Mesenchymal stem cell (in vitro differentiated cells and primary cell): Measurements from ENCODE around the gene MRPL28.

ENCODE experiments used
- DNase-seq: peaks from one replicate; pipeline ENCODE4 v3.0.0-alpha.2; 2013
- H2AFZ ChIP-seq: one replicate; pipeline ENCODE4 v1.6.1; 2013; ENCODE audit warnings: low read depth, mild to moderate bottlenecking, control low read depth, inconsistent platforms, low read length, moderate library complexity
- H2AK5ac ChIP-seq: 2 replicates; pipeline ENCODE4 v1.6.1; 2013; ENCODE audit warnings: low read length, moderate library complexity, mild to moderate bottlenecking, inconsistent platforms; ENCODE audit not compliant: severe bottlenecking
- H2BK120ac ChIP-seq: one replicate; pipeline ENCODE4 v1.6.1; 2013; ENCODE audit warnings: low read depth, mild to moderate bottlenecking, inconsistent platforms, low read length, moderate library complexity
- H2BK12ac ChIP-seq, 2 experiments: one replicate each; pipeline ENCODE4 v1.6.1; 2013; ENCODE audit warnings: inconsistent platforms in 2 of 2, low read length in 2 of 2, mild to moderate bottlenecking in 2 of 2, moderate library complexity in 2 of 2, control low read depth in 1 of 2
- H2BK15ac ChIP-seq: one replicate; pipeline ENCODE4 v1.6.1; 2013; ENCODE audit warnings: mild to moderate bottlenecking, low read depth, inconsistent platforms; ENCODE audit not compliant: poor library complexity, severe bottlenecking
- H2BK5ac ChIP-seq: 2 replicates; pipeline ENCODE4 v1.6.1; 2013; ENCODE audit warnings: low read depth, mild to moderate bottlenecking, low read length, control low read depth, inconsistent platforms; ENCODE audit not compliant: poor library complexity, severe bottlenecking
- H3K14ac ChIP-seq, 2 experiments: one replicate each; pipeline ENCODE4 v1.6.1; 2013; ENCODE audit warnings: inconsistent platforms in 2 of 2, low read length in 2 of 2, control low read depth in 1 of 2, mild to moderate bottlenecking in 1 of 2, moderate library complexity in 1 of 2
- H3K18ac ChIP-seq, 2 experiments: one replicate each; pipeline ENCODE4 v1.6.1; 2013; ENCODE audit warnings: inconsistent platforms in 2 of 2, low read length in 2 of 2, control low read depth in 1 of 2, low read depth in 1 of 2, mild to moderate bottlenecking in 1 of 2
- H3K23ac ChIP-seq, 2 experiments: one replicate each; pipeline ENCODE4 v1.6.1; 2013; ENCODE audit warnings: inconsistent platforms in 2 of 2, low read length in 2 of 2, mild to moderate bottlenecking in 2 of 2, moderate library complexity in 2 of 2, control low read depth in 1 of 2
- H3K27ac ChIP-seq: 2 replicates; pipeline ENCODE4 v1.5.1; 2013; ENCODE audit warnings: mild to moderate bottlenecking, moderate library complexity, low read length, control low read depth, inconsistent platforms; ENCODE audit not compliant: poor library complexity, severe bottlenecking
- H3K27me3 ChIP-seq, 2 experiments: 2 replicates each; pipeline versions ENCODE4 v1.6.1 to v1.7.0; 2013; ENCODE audit warnings: low read length in 2 of 2, mild to moderate bottlenecking in 2 of 2, moderate library complexity in 2 of 2, control low read depth in 1 of 2, inconsistent platforms in 1 of 2; ENCODE audit not compliant: control insufficient read depth in 1 of 2, insufficient read depth in 1 of 2
- H3K36me3 ChIP-seq, 2 experiments: 2 replicates each; pipeline versions ENCODE4 v1.6.1 to v1.7.0; 2013; ENCODE audit warnings: low read length in 2 of 2, control low read depth in 1 of 2, inconsistent platforms in 1 of 2, low read depth in 1 of 2, mild to moderate bottlenecking in 1 of 2; ENCODE audit not compliant: insufficient read depth in 2 of 2, control insufficient read depth in 1 of 2
- H3K4ac ChIP-seq, 2 experiments: one replicate each; pipeline ENCODE4 v1.6.1; 2013; ENCODE audit warnings: inconsistent platforms in 2 of 2, low read length in 2 of 2, mild to moderate bottlenecking in 2 of 2, moderate library complexity in 2 of 2, control low read depth in 1 of 2, low read depth in 1 of 2
- H3K4me1 ChIP-seq: 2 replicates; pipeline ENCODE4 v1.6.1; 2013; ENCODE audit warnings: low read depth, low read length, control low read depth; ENCODE audit not compliant: control insufficient read depth, insufficient read depth
- H3K4me2 ChIP-seq: 2 replicates; pipeline ENCODE4 v1.6.1; 2013; ENCODE audit warnings: low read length, mild to moderate bottlenecking, inconsistent platforms; ENCODE audit not compliant: poor library complexity, severe bottlenecking
- H3K4me3 ChIP-seq, 2 experiments: 2 replicates each; pipeline versions ENCODE4 v1.5.1 to v1.7.0; 2013; ENCODE audit warnings: low read length in 2 of 2, mild to moderate bottlenecking in 2 of 2, control low read depth in 1 of 2, low read depth in 1 of 2; ENCODE audit not compliant: insufficient read depth in 1 of 2
- H3K79me1 ChIP-seq: replicated peaks from 2 replicates; pipeline ENCODE4 v1.6.1; 2013; ENCODE audit warnings: mild to moderate bottlenecking, control low read depth, low read length, inconsistent platforms; ENCODE audit not compliant: poor library complexity, severe bottlenecking
- H3K9ac ChIP-seq: 2 replicates; pipeline ENCODE4 v1.7.0; 2013; ENCODE audit warnings: mild to moderate bottlenecking, low read length, moderate library complexity
- H3K9me3 ChIP-seq: 2 replicates; pipeline ENCODE4 v1.7.0; 2013; ENCODE audit warnings: mild to moderate bottlenecking, low read length; ENCODE audit not compliant: control insufficient read depth
- H4K8ac ChIP-seq: one replicate; pipeline ENCODE4 v1.6.1; 2013; ENCODE audit warnings: inconsistent platforms, mild to moderate bottlenecking, low read length, moderate library complexity
- H4K91ac ChIP-seq: one replicate; pipeline ENCODE4 v1.6.1; 2013; ENCODE audit warnings: mild to moderate bottlenecking, low read length, inconsistent platforms
- WGBS: methylation state at CpG from one replicate; pipeline ENCODE4 v1.1.7; 2013; ENCODE audit warnings: mixed read lengths; 5-methylcytosine and 5-hydroxymethylcytosine counted together

MRPL28 gene

GRCh38 chr16:379961-380761, 9.8 kb upstream of the MRPL28 start:
- Histone ChIP-seq H2BK12ac (peak overlapping the region in 1 of 2 experiments; percentile 3), H3K36me3 (peaks cover 17 to 35% of the 10 kb centered on the region in 2 experiments), H3K9ac (no peak overlapping the region), H3K4ac (peak overlapping the region in 1 of 2 experiments; percentile 24), H3K4me1 (peaks cover 41% of the 10 kb centered on the region), H2AFZ (no peak overlapping the region), H3K27me3 (no peaks in the 10 kb centered on the region), H3K4me2 (peak overlapping the region; percentile 82), H4K91ac (no peak overlapping the region), H3K4me3 (peak overlapping the region in 1 of 2 experiments; percentile 41), H3K14ac (peak overlapping the region in 1 of 2 experiments; percentile 79), H3K18ac (no peak overlapping the region), H4K8ac (no peak overlapping the region), H3K27ac (no peak overlapping the region), H3K9me3 (no peaks in the 10 kb centered on the region), H2BK120ac (no peak overlapping the region), H3K23ac (peak overlapping the region in 1 of 2 experiments; percentile 79), H2BK5ac (no peak overlapping the region), H3K79me1 (peaks cover 32% of the 10 kb centered on the region), H2AK5ac (no peak overlapping the region), H2BK15ac (no peak overlapping the region)
- 87% methylated on average over 27 of the region's 27 CpGs for WGBS
- DNase-seq, result no peak

GRCh38 chr16:379183-379960, 9.0 kb upstream of the MRPL28 start:
- H2AFZ ChIP-seq, result no peak overlapping the region
- H3K4ac ChIP-seq, result peak overlapping the region in 1 of 2 experiments; percentile 24
- H3K4me2 ChIP-seq, result no peak overlapping the region
- H2BK12ac ChIP-seq, result peak overlapping the region in 1 of 2 experiments; percentile 3
- H2BK5ac ChIP-seq, result no peak overlapping the region
- no peak overlapping the region for H2AK5ac ChIP-seq
- no peak for DNase-seq
- H3K27me3 ChIP-seq, result no peaks in the 10 kb centered on the region
- H3K4me1 ChIP-seq, result peaks cover 41% of the 10 kb centered on the region
- H3K9me3 ChIP-seq, result no peaks in the 10 kb centered on the region
- no peak overlapping the region for H3K18ac ChIP-seq
- no peak overlapping the region for H3K9ac ChIP-seq
- no peak overlapping the region for H2BK120ac ChIP-seq
- peak overlapping the region in 1 of 2 experiments; percentile 79 for H3K23ac ChIP-seq
- no peak overlapping the region for H3K27ac ChIP-seq
- WGBS, result 80% methylated on average over 14 of the region's 16 CpGs
- no peak overlapping the region for H2BK15ac ChIP-seq
- H3K14ac ChIP-seq, result peak overlapping the region in 1 of 2 experiments; percentile 79
- peaks cover 32% of the 10 kb centered on the region for H3K79me1 ChIP-seq
- H3K4me3 ChIP-seq, result no peak overlapping the region
- H4K91ac ChIP-seq, result no peak overlapping the region
- H3K36me3 ChIP-seq, result peaks cover 25 to 42% of the 10 kb centered on the region in 2 experiments
- no peak overlapping the region for H4K8ac ChIP-seq

- WGBS, result 83% methylated on average over 14 of the region's 14 CpGs
- no peak overlapping the region for H2BK12ac ChIP-seq
- no peak overlapping the region for H2BK5ac ChIP-seq
- no peak for DNase-seq
- H3K4me3 ChIP-seq, result no peak overlapping the region
- no peaks in the 10 kb centered on the region for H3K9me3 ChIP-seq
- no peak overlapping the region for H3K9ac ChIP-seq
- H2AFZ ChIP-seq, result no peak overlapping the region
- H3K79me1 ChIP-seq, result peaks cover 35% of the 10 kb centered on the region
- H3K27ac ChIP-seq, result no peak overlapping the region
- no peak overlapping the region for H3K4me2 ChIP-seq
- no peak overlapping the region for H2BK15ac ChIP-seq
- peaks cover 31 to 48% of the 10 kb centered on the region in 2 experiments for H3K36me3 ChIP-seq
- H3K4ac ChIP-seq, result no peak overlapping the region
- H3K27me3 ChIP-seq, result no peaks in the 10 kb centered on the region
- peaks cover 36% of the 10 kb centered on the region for H3K4me1 ChIP-seq
- H3K23ac ChIP-seq, result no peak overlapping the region
- no peak overlapping the region for H4K8ac ChIP-seq
- H3K18ac ChIP-seq, result no peak overlapping the region
- no peak overlapping the region for H2BK120ac ChIP-seq
- H3K14ac ChIP-seq, result no peak overlapping the region
- no peak overlapping the region for H4K91ac ChIP-seq
- no peak overlapping the region for H2AK5ac ChIP-seq
Observed at GRCh38 chr16:378821-379182, 8.5 kb upstream of the MRPL28 start.
